IMR-90 (cell line): ENCODE results near the gene IL31RA.

Experiments used
- CEBPB ChIP-seq: IDR thresholded peaks from 2 replicates; pipeline ENCODE4 v1.6.1; 2012; ENCODE audit warnings: low read depth, low read length, improper control_type of control experiment
- CTCF ChIP-seq: conservative IDR thresholded peaks from 2 replicates; pipeline ENCODE4 v1.5.1; 2012; ENCODE audit warnings: mild to moderate bottlenecking, low read depth, low read length, improper control_type of control experiment
- ELK1 ChIP-seq: fragments of 150-350 bp; IDR thresholded peaks from 2 replicates; pipeline ENCODE4 v1.6.1; 2016; ENCODE audit warnings: low read depth, mild to moderate bottlenecking, low read length, moderate library complexity, borderline replicate concordance
- FOS ChIP-seq: fragments of 150-350 bp; IDR thresholded peaks from 2 replicates; pipeline ENCODE4 v1.6.1; 2016; ENCODE audit warnings: low read depth, low read length
- MAZ ChIP-seq: IDR thresholded peaks from 2 replicates; pipeline ENCODE4 v1.6.1; 2012; ENCODE audit warnings: low read depth, mild to moderate bottlenecking, low read length, improper control_type of control experiment, moderate library complexity, borderline replicate concordance
- MXI1 ChIP-seq: IDR thresholded peaks from 2 replicates; pipeline ENCODE4 v1.6.1; 2012; ENCODE audit warnings: low read depth, mild to moderate bottlenecking, low read length, moderate library complexity, borderline replicate concordance
- NFE2L2 ChIP-seq: fragments of 150-350 bp; IDR thresholded peaks from 2 replicates; pipeline ENCODE4 v1.6.1; 2016; ENCODE audit warnings: low read depth, mild to moderate bottlenecking, low read length
- POLR2A ChIP-seq: IDR thresholded peaks from 2 replicates; pipeline ENCODE4 v1.6.1; 2012; ENCODE audit warnings: mild to moderate bottlenecking, low read depth, low read length
- RCOR1 ChIP-seq: IDR thresholded peaks from 2 replicates; pipeline ENCODE4 v1.6.1; 2012; ENCODE audit warnings: mild to moderate bottlenecking, low read length, improper control_type of control experiment; ENCODE audit not compliant: insufficient replicate concordance
- SMC3 ChIP-seq: fragments of 150-350 bp; IDR thresholded peaks from 2 replicates; pipeline ENCODE4 v1.6.1; 2016; ENCODE audit warnings: low read depth, mild to moderate bottlenecking, antibody characterized with exemption, low read length, moderate library complexity

DNA sequence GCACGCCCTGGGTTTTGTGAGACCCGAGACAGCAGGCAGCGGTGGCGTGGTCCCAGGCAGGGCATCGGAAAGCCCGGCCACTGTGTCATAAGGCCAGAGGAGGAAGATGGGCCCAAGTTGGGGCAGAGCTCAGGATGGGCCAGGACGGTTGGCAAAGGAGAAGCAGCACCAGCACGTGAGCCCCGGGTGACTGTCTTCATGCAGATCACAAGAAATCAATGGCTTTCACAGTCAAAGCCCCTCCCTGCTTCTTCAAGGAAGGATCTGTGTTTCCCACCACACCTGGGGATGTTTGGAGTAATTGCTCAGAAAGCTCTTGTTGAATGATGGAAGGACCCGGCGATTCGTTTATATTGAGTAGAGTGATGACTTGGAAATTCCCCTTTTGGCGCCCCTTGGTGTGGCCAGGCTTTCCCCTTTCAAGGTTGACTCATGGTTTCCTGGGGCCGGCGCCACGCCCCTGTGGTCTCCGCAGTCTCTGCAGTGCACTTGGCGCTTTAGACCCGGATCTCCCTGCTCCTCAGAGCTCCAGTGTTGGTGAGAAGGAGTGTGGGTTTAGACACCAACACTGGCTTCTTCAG, 52.1 kb downstream of the IL31RA start:
- TF ChIP-seq CEBPB (no peak), ELK1 (no peak), POLR2A (no peak), CTCF (no peak), MAZ (no peak), MXI1 (no peak), FOS (no peak), NFE2L2 (no peak), SMC3 (no peak), RCOR1 (no peak)
